Activated CD4-positive, alpha-beta T cell treated with anti-CD3 and anti-CD28 coated beads, Interleukin-2, Interleukin-6, amounts not matched to agents 100 ng/mL and 50 ng/mL, durations not matched to agents 16 hours and 8 hours (primary cell): Measurements from ENCODE around the gene METTL16.
A peak's percentile ranks its signal among the peaks of the same experiment; 100 is the strongest.
"Not testable (repeated sequence)": the region's sequence is repeated elsewhere in the genome, so short reads cannot be mapped to it uniquely, and the experiment has no call there.

Experiments
- DNase-seq: peaks from one replicate; pipeline ENCODE4 v3.0.0-alpha.2; 2020

The METTL16 gene, protein sequence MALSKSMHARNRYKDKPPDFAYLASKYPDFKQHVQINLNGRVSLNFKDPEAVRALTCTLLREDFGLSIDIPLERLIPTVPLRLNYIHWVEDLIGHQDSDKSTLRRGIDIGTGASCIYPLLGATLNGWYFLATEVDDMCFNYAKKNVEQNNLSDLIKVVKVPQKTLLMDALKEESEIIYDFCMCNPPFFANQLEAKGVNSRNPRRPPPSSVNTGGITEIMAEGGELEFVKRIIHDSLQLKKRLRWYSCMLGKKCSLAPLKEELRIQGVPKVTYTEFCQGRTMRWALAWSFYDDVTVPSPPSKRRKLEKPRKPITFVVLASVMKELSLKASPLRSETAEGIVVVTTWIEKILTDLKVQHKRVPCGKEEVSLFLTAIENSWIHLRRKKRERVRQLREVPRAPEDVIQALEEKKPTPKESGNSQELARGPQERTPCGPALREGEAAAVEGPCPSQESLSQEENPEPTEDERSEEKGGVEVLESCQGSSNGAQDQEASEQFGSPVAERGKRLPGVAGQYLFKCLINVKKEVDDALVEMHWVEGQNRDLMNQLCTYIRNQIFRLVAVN

DNA sequence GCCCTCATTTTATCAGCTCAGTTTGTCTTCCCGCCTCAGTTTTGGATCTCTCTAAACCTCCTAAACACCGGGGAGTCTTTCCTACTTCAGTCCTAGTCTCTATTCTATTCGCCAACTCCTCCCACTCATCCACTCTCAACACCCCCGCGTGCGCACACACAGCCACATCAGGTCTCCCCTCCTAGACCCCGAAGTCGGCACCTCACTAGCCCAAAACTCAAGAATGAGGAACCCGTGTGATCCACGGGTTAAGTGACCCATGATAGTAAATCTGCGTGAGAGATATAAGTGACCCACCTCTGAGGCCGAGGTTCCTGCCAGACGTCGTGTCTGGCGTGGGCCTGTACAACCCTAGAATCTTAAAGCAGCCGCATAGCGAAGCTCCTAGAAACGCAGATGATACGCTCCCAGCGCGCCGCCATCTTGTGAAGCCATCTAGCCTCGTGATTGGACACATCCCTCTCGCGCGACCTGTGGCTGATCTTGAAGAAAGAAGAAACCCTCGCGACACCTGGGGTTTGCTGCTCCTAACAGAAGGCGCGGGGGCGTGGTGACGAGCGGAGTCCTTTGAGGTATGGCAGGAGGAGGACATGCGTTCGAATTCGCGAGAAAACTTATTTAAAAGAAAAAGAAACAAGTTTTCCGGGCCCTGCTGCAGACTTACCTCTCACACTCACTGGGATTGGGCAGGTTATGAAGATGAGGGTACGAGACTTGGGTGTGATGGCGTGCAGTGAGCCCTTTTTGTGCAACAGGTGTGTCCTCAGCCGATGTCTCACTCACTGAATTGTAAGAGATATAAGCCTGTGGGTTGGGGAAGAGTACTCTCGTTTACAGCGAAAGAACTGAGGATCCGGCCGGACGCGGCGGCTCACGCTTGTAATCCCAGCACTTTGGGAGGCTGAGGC is at the start of gene METTL16:
TSS of gene METTL16 (minus strand) at position 427 of the 908 bp plus-strand sequence. CDS start 9,557 bp downstream, outside the sequence.
- DNase-seq = peak; percentile 99

DNA sequence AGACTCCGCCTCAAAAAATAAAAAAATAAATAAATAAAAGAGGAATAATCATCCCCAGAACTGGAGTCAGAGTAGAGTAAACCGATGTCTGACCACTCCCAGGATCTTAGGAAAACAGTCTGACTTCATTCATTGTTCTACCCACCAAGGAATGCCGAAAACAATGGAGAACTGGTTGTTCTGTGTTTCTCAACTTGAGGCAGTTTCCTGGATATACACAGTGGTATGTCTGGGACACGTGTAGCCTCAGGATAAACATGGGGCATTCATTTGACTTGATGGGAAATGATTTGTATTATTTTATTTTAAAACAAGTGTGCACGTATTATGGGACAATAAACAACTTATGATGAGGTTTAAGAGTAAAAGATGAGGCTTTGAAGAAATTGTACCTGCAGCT is 49.0 kb upstream of the METTL16 start:
- no peak for DNase-seq

DNA sequence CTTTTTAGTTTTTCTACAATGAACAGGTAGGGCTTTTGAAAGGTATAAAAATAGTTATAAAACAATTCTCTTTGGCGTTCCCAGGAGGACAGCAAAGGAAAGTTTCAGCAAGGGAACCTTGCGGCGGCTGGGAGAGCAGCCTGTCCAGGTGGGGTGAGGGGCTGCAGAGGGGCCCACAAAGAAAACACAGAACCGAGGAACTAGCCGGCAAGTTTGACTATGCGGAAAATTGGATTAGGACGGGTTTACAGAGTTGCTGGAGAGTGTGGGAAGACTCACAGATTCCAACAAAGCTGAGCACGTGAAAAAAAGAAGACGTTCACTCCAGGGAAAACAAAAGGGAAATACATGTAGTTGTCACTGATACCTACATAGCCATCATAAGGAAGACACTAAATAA is 40.2 kb upstream of the METTL16 start:
- DNase-seq = no peak

DNA sequence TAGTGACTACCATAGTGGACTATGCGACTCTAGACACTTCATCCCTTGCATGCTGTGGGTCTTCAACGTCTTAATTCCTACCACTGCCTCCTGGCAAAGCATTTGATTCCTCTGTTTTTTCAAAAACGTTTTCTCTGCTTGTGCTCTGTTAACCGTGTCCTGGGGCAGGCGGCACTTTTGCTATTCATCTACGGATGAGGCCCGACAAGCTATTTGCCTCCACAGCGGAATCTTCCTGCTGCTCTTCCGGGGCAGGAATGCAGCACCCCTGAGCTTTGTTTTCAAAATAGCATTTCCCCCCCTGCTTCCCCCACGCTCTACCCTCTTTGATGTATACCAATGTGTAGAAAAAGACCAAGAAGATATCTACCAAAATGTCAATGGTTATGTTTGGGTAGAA is 39.8 kb upstream of the METTL16 start:
- no peak for DNase-seq

DNA sequence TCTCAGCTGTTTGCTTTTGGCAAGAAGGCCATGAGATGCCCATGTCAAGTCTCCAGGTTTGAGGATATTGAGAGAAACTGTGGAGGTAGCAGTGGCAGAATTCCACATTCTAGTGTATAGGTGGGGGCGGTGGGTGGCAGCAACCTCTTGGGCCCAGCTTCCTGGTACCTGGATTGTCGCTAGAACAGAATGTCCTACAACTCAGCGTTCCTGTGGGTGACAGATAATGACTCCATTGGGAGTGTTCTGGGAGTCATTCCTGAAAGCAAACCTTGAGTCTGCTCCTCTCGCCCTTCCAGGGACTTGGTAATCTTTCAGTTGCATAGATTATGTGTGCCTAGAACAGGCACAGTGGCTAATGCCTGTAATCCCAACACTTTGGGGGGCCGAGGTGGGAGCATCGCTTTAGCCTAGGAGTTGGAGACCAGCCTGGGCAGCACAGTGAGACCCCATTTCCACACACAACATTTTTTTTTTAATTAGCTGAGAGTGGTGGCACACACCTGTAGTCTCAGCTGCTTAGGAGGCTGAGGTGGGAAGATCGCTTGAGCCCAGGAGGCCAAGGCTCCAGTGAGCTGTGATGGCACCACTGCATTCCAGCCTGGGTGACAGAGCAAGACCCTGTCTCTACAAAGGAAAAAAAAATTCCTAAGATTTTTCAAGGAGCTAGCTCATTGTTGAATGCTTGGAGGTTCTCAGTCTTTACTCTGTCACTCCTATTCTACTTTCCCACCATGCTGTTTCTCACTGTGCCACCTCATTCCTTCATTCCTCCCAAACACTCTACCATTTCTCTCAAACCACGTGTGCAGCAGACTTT is 37.9 kb upstream of the METTL16 start:
- no peak for DNase-seq

DNA sequence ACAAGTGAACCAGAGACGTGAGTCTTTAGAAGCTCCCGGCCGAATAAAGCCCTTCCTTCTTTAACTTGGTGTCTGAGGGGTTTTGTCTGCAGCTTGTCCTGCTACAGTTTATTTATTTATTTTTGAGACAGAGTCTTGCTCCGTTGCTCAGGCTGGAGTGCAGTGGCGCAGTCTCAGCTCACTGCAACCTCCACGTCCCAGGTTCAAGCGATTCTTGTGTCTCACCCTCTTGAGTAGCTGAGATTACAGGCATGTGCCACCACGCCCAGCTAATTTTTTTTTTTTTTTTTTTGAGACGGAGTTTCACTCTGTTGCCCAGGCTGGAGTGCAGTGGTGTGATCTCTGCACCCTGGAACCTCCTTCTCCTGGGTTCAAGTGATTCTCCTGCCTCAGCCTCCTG is 36.3 kb upstream of the METTL16 start:
- not testable (repeated sequence) for DNase-seq

DNA sequence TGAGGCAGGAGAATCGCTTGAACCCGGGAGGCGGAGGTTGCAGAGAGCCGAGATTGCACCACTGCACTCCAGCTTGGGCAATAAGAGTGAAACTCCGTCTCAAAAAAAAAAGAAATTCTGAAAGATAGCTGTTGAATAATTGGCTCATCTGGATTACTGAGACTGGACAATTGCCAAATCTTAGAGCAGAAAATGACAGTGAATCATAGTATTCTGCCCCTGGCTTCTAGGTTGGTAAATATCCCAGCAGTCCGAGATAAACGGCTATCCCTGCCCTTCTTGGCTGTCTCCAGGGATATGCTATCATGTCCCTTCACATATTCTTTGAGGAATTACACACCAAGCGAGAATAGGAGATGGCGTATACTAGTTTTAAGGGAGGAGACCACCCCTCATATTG is 35.5 kb upstream of the METTL16 start:
- no peak for DNase-seq

DNA sequence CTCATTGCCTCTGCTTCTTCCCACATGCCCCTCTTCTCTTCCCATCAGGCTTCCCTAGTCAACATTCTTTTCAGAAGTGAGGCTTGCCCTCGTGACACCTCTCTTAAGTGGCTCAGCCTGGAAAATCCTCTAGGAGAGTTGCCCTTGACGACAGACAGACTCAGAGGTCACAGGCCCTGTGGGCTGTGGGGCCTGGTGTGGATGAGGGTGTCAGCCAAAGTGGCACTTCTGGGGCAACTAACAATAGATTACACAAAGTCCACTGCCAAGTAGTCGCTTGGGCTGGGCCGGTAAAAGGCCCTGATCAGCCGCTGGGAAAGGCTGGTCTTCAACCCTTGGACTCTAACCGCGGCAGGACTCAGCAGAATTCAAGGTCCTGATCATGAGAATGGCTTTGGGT is 33.7 kb upstream of the METTL16 start:
- no peak for DNase-seq

DNA sequence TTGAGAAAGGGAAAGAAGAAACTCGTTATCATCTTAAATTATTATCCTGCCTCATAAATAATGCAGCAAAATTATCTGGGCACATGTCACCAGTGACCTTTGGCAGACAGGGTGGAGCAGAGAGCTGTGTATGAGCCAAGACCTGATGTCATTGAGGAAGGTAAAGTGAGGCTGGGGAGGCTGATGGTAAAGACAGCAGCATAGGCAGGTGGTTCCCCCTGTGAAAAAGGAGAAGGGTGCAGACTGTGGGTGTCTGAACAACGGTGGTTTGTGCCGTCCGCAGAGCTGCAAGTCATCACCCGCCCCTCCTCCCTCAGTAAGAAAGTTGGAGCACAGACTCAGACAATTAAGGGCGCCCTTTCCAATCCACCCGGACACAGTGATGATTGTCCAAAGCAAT is 30.8 kb upstream of the METTL16 start:
- DNase-seq = no peak

DNA sequence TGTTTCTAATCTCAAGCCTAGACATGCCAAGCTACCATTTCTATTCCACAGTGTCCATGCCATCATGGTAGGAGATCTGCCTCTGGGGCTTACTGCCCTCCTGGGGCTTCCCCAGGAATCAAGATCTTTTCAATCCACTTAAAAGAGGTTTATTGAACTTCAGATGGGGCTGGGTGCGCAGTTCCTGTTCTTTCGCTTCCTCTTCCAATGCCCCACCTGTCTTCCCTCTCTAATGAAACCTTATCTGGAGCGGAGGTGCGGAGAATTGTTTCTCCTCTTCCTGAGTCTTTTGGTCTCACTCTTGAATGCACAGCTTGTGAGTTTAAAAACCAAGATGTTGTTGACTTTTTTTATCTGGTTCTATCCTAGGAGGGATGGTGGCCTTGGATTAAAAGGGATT is 30.4 kb upstream of the METTL16 start:
- DNase-seq = no peak

DNA sequence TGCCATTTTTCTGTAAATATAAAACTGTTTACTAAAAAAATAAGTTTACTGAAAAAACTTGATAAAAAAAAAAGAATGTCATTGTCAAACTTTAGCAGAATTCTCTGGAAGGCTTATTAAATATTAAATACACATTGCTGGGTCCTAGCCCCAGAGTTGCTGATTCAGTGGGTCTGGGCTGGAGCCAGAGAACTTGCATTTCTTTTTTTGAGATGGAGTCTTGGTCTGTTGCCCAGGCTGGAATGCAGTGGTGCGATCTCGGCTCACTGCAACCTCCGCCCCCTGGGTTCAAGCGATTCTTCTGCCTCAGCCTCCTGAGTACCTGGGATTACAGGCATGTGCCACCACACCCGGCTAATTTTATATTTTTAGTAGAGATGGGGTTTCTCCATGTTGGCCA is 25.9 kb upstream of the METTL16 start:
- not testable (repeated sequence) for DNase-seq

DNA sequence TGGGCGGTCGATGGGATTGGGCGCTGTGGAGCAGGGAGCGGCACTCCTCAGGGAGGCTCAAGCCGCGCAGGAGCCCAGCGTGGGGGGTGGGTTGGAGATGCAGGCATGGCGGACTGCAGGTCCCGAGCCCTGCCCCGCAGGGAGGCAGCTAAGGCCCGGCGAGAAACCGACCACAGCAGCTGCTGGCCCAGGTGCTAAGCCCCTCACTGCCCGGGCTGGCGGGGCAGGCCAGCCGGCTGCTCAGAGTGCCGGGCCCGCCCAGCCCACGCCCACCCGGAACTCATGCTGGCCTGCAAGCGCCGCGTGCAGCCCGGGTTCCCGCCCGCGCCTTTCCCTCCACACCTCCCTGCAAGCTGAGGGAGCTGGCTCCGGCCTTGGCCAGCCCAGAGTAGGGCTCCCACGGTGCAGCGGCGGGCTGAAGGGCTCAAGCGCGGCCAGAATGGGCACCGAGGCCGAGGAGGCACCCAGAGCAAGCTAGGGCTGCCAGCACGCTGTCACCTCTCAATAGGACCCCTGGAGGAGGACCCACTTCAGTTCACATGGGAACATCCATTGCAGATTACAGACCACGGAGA is 20.5 kb upstream of the METTL16 start:
- no peak for DNase-seq

DNA sequence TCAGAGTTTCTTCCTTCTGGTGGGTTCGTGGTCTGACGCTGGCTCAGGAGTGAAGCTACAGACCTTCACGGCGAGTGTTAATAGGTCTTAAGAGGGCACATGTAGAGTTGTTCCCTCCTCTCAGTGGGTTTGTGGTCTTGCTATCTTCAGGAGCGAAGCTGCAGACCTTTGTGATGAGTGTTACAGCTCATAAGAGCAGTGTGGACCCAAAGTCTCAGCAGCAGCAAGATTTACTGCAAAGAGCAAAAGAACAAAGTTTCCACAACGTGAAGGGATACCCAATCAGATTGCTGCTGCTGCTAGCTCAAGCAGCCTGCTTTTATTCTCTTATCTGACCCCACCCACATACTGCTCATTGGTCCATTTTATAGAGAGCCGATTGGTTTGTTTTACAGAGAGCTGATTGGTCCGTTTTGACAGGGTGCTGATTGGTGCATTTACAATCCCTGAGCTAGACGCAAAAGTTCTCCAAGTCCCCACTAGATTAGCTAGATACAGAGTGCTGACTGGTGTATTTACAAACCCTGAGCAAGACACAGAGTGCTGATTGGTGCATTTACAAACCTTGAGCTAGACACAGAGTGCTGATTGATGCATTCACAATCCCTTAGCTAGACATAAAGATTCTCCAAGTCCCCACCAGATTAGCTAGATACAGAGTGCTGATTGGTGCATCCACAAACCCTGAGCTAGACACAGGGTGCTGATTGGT is 19.7 kb upstream of the METTL16 start:
- peak; percentile 15 for DNase-seq

DNA sequence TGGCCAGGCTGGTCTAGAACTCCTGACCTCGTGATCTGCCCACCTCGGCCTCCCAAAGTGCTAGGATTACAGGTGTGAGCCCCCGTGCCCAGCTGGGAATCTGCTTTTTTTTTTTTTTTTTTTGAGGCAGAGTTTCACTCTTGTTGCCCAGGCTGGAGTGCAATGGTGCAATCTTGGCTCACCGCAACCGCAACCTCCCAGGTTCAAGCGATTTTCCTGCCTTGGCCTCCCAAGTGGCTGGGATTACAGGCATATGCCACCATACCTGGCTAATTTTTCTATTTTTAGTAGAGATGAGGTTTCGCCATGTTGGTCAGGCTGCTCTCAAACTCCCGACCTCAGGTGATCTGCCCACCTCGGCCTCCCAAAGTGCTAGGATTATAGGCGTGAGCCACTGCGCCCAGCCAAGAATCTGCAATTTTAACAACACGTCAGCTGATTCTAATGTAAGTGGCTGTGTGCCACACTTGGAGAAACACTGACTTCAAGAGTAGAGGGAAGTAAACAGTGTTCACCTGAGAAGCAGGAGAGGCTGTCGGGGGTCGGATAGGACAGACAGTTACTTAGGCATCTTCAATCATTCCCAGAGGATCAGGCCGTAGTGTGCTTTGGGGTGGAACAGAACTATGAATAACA is 10.2 kb upstream of the METTL16 start:
- not testable (repeated sequence) for DNase-seq

DNA sequence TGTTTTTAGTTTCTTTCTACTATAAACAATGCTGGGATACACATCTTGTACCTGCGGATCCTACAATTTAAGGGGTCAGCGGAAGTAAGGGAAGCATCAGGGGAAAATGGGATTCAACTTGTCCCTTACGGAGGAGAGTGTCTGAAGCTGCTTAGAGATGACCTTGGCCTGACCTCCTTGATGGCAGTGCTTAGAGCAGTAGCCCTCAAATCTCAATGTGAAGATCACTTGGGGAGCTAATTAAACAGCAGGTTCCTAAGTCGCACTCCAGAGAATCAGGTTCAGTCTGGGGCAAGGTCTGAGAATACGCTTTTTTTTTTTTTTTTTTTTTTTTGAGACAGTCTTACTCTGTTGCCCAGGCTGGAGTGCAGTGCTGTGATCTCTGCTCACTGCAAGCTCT is 9.6 kb upstream of the METTL16 start:
- no peak for DNase-seq

DNA sequence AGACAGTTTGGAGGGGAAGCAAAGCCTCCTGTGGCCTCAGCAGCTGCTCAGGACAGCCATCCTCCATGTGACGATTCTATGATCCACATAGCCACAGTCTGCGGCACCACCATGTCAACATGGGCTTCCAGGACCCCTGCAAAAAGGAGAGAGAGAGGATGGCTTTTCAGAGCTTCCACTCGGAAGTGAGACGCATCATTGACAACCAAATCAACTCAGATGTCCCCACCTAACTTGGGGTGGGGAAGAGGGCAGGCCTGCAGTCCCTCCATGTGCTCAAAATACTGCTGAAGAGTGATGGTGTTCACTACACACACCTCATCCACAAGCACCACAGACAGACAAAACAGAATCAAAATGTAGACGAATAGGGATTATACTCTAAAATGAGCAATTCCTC is 5.9 kb upstream of the METTL16 start:
- DNase-seq = no peak

DNA sequence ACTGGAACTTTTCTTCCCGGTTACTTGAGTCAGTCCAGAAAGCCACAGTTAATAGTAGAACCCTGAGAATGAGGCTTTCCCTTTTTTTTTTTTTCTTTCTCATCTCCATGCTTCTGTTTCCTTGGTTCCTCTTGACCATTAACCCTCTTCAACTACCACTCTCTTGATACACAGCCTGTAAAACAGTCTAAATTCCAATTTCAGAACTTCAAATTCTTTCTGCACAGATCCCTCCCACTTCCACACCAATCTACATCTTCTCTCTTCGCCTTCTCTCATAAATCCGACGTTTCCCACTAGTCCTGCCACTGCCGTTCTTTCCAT is 588 bp downstream of the METTL16 start:
- DNase-seq = no peak

DNA sequence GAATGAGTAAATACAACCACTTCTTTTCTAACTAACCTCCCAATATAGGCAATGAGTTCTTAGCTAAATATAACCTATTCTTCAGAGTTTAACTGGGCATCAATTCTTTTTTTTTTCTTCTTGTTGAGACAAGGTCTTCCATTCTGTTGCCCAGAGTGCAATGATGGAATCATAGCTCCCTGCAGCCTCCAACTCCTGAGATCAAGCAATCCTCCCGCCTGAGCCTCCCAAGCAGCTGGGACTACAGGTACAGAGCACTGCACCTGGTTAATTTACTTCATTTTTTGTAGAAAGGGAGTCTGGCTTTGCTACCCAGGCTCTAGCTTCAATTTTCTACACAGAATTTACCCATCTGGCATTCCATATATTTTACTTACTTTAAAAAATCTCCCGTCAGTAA is 1.1 kb downstream of the METTL16 start:
- no peak for DNase-seq

DNA sequence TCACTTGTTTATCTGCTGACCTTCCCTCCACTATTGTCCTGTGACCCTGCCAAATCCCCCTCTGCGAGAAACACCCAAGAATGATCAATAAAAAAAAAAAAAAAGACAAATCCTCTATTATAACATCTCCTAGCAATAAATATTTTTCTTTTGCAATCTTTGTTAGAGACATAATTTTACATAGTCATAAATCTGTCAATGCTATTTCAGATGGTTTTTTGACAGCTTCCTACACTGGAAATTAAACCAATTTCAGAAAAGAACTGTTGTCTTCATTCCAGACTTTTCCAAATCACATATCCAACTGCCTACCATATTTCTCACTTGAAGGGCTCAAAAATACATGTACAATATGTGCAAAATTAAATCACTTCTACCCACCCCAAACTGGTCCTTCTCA is 3.7 kb downstream of the METTL16 start:
- no peak for DNase-seq

DNA sequence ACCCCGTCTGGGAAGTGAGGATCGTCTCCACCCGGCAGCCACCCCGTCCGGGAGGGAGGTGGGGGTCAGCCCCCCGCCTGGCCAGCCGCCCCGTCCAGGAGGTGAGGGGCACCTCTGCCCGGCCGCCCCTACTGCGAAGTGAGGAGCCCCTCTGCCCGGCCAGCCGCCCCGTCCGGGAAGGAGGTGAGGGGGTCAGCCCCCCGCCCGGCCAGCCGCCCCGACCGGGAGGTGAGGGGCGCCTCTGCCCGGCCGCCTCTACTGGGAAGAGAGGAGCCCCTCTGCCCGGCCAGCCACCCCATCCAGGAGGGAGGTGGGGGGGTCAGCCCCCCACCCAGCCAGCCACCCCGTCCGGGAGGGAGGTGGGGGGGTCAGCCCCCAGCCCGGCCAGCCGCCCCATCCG is 4.7 kb downstream of the METTL16 start:
- DNase-seq = not testable (repeated sequence)

DNA sequence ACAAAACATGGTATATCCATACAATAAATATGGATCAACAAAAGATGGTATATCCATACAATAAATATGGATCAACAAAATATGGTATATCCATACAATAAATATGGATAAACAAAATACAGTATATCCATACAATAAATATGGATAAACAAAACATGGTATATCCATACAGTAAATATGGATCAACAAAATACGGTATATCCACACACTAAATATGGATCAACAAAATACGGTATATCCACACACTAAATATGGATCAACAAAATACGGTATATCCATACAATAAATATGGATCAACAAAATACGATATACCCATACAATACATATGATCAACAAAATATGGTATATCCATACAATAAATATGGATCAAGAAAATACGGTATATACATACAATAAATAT is 8.1 kb downstream of the METTL16 start:
- no peak for DNase-seq
